Suprapubic skin (tissue), 3 donors: ENCODE results near the gene USP22.

Experiments
- CTCF ChIP-seq, 2 donors: fragments of 200-600 bp in 1 of 2; fragments of 450-650 bp in 1 of 2; sonication (generic) in 1 of 2; IDR thresholded peaks; one replicate each; pipeline ENCODE4 v1.5.1; 2016 to 2019; ENCODE audit warnings: antibody characterized with exemption in 2 of 2, mild to moderate bottlenecking in 1 of 2, moderate library complexity in 1 of 2
- EP300 ChIP-seq: sonication (generic); formaldehyde crosslinking; IDR thresholded peaks from one replicate; pipeline ENCODE4 v1.6.1; 2017; ENCODE audit warnings: antibody characterized with exemption

DNA sequence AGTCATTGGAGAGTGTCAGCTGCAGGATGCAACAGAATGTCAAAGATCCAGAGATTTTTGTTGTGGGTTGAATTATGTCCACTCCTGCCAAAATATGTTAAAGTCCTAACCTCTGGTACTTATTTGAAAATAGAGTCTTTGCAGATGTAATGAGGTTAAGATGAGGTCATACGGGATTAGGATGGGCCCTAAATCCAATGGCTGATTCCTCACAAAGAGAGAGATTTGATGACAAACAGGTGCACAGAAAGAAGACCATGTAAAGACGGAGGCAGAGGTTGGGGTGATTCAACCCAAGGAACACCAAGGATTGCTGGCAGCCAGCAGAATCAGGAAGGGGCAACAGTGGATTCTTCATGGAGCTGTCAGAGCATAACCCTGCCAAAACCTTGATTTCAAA, 34.5 kb upstream of the USP22 start:
- no peak for TF ChIP-seq CTCF (IDR thresholded peaks at IDR 0.05)
- TF ChIP-seq EP300, result no peak
